NCI-H526 (cell line): ENCODE data around the gene CUX1.
"Not testable (repeated sequence)": the region's sequence is repeated elsewhere in the genome, so short reads cannot be mapped to it uniquely, and the experiment has no call there.

Experiments
- DNase-seq, 2 experiments: peaks; one replicate each; lab custom pipeline; 2025; lab: John Stamatoyannopoulos, UW

Gene CUX1

DNA sequence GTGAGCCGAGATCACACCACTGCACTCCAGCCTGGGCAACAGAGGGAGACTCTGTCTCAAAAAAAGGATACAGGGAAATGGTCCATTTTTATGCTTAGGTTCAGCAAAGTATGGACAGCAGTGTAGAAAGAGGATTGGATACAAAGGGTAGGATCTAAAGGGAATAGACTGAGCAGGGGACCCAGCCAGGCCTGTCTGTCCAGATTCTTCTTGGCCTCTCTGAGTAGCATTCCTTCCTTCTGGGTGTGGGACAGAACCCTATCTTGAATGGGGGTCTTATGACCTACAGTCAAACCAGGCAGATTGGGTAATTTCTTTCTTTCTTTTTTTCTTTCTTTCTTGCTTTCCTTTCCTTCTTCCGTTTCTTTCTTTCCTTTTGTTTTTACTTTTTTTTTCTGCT, 494.9 kb downstream of the CUX1 start:
- no peak for DNase-seq

DNA sequence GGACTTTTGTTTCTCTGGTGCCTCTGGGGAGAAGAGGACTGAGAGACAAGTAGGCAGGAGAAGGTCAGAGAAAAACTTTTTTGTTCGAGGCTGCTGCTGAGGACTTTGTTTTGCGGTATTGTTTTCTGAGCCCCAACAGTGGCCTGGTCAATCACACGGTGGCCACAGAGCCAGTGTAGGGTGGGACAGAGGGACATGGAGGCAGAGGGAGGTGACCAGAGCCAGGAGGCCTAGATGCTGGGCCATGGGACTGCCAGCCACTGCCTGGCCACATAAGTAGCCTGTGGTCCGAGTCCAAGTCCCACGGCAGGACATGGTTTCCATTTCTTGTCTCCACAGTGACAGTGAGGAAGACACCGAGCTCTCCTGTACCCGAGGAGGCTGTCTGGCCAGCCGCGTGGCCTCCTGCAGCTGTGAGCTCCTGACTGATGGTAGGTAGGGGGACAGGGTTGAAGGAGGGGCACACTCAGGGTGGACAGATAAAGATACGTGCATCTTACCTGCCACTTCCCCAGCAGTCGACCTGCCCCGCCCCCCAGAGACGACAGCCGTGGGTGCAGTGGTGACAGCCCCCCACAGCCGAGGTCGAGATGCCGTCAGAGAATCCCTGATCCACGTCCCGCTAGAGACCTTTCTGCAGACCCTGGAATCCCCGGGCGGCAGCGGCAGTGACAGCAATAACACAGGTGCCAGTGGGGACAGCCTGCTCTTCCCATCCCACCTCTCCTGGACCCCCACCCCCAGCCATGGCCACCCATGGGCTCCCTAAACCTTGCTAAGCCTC, 496.8 kb downstream of the CUX1 start:
- DNase-seq = no peak

DNA sequence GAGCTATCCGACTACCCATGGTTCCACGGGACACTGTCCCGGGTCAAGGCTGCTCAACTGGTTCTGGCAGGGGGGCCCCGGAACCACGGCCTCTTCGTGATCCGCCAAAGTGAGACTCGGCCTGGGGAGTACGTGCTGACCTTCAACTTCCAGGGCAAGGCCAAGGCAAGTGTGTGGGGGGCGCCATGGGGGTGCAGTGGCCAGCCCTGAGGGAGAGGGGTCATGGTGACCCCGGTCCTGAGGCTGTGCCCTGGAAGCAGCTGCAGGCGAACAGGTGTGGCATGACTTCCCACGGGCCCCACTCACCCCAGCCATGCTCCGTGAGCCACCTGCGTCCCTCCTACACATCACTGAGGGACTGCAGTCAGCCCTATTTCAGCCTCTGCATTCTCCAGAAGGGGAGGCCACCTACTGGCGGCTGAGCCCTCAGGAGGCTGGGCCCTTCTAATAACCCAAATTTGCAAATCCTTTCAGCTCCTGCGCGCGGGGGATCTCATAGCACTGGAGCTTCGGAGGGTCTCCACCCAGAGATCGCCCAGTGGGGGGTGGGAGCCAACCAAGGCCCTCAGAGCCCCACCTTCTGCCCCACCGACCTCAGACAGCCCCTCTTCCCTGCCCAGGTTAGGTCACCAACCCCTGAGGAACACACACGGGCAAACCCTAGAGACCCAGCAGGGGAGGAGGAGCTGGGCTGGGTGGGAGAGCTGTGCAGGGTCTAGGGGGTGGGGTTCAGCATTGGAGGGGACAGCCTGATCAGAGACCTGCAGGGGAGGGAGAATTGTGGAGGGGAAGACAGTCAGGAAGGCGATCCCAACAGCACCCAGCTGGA, 500.0 kb downstream of the CUX1 start:
- DNase-seq = peak in 1 of 2 experiments; percentile 29

DNA sequence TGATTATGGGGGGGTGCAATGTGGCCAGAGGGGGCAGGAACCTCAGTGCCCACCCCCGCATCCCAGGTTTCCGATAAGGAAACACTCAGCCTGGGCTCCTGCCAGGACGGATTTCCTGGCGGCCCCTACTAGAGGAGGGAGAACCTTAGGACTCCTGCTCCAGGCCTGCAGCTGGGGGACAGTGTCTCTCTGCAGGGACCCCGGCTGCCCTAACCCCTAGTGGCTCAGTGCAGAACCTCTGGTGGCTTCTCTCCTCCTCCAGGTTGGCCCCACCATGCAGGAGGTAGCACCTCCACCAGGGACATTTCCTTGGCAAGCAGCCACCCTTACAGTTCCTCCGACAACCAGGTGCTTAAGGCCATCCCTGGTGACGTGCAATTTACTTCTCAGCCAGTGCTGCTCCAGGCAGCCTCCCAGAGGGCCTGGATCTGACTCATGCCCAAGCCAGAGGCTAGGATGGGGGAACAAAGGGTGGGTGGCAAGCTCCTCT, 501.1 kb downstream of the CUX1 start:
- no peak for DNase-seq

DNA sequence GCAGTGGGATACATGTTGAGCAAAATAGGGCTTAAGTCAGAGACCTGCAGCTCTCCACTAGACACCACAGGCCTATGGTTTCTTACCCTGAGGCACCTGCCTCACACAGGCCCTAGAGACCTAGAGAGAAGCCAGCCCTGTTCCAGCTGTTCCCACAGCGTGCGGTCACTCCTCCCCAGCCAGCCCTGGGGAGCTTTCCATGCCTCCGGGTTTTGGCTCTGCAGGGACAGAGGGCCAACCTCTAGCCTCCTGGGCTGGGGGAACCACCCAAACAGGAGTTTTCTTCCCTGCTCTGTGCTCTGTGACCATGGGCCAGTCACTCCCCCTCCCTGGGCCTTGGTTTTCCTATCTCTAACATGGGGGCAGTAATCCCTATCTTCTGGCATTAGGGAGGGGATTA, 502.2 kb downstream of the CUX1 start:
- no peak for DNase-seq

DNA sequence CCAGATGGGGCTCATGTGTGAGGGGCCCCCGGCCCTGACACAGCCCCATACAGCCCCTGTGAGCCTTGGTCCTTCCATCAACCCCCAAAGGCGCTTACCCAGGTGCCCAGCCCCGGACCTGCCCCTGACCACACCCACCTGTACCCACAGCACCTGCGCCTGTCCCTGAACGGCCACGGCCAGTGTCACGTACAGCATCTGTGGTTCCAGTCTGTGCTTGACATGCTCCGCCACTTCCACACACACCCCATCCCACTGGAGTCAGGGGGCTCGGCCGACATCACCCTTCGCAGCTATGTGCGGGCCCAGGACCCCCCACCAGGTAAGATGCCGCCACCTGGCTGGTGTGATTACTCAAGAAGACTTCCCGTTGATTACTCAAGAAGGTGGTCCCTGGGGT, 502.8 kb downstream of the CUX1 start:
- DNase-seq = no peak

DNA sequence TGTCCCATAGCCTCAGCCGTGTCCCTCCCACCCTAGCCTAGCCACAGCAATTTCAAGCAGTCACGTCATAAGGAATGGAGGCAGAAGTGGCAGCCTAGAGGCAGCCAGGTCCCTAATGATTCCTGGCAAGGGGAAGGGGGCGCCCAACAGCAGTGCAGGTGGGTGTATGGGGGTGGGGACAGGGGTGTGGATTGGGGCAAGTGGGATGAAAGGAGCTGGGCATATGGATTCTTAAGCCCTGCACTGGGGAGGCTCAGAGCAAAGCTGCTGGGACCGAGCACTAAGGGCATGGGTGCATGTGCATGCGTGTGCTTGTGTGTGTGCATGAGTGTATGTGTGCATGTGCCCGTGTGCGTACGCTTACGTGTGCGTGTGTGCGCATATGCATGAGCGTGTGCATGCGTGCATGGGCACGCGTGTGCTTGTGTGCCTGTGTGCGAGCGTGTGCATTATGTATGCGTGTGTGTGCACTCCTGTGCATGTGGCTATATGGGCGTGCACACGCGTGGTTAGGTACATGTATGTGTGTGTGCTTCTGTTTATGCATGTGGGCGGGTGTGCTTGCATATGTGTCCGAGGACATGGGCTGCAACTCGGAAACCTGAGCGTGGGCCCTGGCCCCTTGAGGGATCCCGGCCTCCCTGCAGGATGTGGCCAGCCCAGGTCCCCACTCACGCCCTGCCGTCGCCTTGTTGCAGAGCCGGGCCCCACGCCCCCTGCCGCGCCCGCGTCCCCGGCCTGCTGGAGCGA, 503.4 kb downstream of the CUX1 start:
- DNase-seq = no peak

DNA sequence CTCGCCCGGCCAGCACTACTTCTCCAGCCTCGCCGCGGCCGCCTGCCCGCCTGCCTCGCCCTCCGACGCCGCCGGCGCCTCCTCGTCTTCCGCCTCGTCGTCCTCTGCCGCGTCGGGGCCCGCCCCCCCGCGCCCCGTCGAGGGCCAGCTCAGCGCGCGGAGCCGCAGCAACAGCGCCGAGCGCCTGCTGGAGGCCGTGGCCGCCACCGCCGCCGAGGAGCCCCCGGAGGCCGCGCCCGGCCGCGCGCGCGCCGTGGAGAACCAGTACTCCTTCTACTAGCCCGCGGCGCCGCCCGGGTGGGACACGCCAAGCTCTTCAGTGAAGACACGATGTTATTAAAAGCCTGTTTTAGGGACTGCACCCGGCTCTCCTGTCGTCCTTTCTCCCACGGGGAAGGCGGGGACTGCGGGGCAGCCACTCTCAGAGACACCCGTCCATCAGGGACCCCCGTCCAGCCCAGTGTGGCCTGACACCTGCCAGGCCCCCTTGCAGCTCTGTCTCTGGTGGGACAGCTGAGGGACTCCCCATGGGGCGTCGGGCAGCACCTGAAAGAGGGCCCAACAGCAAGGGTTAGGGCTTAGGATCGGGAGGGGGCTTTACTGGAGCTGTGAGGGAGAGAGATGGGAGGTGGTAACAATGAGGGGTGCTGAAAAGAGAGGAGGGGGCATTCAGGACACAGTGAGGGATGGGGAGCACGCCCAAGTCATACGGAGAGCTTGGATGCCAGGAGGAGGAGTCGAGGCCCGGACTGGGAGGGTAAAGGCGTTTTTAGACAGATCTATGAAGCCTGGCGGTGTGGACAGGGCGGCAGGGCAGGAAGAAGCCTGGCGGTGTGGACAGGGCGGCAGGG, 504.1 kb downstream of the CUX1 start:
- DNase-seq = no peak

DNA sequence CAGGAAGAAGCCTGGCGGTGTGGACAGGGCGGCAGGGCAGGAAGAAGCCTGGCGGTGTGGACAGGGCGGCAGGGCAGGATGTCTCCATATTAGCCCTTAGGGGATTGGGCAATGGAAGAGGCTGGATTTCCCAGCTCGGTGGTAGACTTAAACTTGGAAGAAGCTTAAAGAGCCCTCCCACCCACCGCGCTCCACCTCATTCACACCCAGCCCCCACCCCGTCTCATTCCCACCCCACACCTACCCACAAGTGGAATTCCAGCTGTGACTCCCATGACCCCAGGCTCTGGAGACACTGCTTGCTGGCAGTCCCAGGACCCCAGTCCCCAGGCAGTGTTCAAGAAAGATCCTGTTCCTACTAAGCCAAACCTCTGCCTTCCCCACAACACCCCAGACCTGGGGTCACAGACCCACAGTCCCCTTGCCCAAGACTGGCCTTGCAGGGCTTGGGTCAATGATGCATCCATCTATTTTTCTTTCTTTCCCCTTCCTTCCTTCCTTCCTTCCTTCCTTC, 504.8 kb downstream of the CUX1 start:
- DNase-seq = no peak

DNA sequence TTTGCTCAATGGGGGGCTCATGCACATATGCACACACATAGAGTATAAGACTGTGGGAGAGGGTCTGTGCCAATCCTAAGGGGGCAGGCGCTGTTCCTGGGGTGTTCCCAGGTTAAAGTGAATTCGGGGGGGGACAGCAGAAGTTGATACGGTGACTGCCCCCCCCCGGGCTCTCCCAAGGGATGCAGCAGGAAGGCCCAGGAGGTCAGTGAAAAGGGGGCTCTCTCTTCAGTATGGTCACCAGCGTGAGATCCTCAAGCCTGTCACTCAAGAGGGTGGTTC, 506.4 kb downstream of the CUX1 start:
- no peak for DNase-seq

DNA sequence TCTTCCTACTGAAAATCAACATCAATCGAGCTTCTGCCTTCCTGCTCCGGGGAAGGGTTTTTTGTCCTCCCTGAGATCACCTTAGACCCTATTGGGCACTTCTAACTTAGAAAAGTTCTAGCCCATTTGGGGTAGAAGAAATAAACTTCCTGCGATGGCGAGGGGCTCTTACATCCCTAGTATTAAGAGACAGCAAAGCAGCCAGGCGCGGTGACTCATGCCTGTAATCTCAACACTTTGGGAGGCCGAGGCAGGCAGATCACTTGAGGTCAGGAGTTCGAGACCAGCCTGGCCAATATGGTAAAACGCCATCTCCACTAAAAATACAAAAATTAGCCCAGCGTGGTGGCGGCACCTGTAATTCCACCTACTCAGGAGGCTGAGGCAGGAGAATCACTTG, 507.7 kb downstream of the CUX1 start:
- not testable (repeated sequence) for DNase-seq

DNA sequence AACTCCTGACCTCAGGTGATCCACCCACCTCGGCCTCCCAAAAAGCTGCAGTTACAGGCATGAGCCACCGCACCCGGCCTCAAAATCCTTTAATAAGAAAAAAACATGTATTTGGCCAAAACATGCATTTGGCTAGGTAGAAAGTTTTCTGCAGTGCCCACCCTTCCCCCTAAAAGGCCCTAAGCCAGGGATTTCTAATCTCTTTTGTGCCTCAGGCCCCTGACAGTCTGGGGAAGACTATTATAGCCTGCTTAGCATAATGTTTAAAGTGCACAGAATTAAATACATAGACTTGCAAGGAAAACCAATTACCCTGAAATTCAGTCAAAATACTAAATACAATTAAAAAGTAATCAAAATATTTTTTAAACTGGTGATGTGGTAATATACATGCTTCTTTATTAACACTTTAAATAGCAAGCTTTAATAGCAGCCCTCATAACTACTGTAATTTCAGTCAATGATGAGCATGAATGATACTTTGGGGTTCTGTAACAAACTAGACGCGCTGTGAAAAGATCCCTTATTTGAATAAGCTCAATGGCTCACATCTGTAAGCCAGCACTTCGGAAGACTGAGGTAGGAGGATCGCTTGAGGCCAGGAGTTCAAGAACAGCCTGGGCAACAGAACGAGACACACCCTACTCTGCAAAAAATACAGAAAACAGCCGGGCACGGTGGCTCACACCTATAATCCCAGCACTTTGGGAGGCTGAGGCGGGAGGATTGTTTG, 508.9 kb downstream of the CUX1 start:
- no peak for DNase-seq

DNA sequence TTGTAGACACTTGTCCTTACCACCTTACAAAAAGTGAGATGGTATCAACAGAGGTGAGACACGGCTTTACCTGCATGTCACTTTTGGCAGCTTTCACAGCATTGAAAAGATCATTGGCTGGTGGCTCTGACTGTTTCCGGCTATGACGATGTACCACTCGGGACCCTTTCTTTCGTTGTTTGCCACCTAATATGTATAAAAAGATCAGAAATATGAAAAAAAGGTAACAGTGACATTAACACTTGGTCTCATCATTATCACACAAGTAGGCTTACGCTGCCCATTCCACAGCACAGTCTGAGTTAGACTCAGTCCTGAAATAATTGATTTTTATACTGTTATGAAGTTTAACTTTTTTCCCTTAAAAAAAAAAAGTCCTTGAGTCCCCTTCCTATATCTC, 509.8 kb downstream of the CUX1 start:
- DNase-seq = not testable (repeated sequence)

DNA sequence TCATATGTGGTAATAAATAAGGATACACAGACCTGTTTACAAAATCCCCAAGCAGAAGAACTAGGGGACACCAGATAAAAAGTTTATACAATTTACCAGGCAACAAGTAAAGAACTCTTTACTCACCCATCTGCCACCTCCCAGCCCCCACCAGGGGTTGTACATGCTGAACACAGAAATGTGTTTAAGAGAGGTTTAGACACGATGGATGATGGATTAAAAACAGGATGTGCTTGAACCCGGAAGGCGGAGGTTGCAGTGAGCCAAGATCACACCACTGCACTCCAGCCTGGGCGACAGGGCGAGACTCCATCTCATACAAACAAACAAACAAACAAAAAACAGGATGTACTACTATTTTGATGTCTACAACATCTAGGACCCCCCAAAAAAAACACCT, 511.4 kb downstream of the CUX1 start:
- not testable (repeated sequence) for DNase-seq

DNA sequence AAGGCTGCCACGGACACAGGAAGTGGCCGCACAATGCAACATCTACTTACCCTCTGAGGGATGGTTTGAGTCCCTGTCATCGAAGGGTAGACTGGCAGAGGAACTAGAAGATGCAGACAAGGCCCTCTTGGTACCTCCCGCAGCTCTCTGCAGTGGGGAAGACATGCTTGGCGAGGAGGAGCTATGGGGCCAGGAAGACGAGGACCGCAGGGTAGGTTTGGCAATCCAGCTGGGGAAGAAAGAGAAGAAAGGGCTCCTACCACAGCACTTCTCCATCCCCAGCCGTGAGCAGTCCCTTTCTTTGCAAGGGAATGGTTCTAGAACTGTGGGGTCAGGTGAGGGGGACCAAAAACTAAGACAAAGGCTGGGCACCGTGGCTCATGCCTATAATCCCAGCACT, 511.9 kb downstream of the CUX1 start:
- DNase-seq = not testable (repeated sequence)

DNA sequence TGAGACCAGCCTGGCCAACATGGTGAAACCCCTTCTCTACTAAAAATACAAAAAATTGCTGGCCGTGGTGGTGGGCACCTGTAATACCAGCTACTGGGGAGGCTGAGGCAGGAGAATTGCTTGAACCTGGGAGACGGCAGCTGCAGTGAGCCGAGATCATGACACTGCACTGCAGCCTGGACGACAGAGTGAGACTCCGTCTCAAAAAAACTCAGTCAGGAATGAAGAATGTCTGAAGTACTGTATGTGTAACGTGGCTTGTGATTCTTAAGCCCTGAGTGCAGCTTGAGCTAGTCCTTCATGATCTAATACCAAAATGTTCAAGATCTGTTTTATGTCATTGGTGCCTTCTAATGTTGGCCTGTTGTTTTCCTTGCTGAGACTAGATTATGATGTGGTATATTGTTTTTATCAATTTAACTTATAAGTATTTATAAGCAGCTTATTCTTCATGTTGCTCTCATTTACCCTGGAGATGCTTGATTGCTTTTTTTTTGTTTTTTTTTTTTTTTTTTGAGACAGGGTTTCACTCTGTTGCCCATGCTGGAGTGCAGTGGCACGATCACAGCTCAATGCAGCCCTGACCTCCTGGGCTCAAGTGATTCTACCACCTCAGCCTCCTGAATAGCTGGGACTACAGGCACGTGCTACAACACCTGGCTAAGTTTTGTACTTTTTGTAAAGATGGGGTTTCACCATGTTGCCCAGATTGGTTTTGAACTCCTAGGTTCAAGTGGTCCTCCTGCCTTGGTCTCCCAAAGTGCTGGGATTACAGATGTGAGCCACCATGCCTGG, 513.4 kb downstream of the CUX1 start:
- not testable (repeated sequence) for DNase-seq
